HEK293T (cell line): ENCODE measurements around the gene LYL1.

Experiments
- ARNT ChIP-seq: fragments of 450-650 bp; IDR thresholded peaks from 2 replicates; pipeline ENCODE4 v1.6.1; 2017; ENCODE audit warnings: mild to moderate bottlenecking
- FOXA1 ChIP-seq: fragments of 450-650 bp; IDR thresholded peaks from 2 replicates; pipeline ENCODE4 v1.6.1; 2016; ENCODE audit warnings: mild to moderate bottlenecking
- FOXK2 ChIP-seq: fragments of 450-650 bp; IDR thresholded peaks from 2 replicates; pipeline ENCODE4 v1.6.1; 2016; ENCODE audit warnings: mild to moderate bottlenecking
- FOXM1 ChIP-seq: fragments of 450-650 bp; IDR thresholded peaks from 2 replicates; pipeline ENCODE4 v1.6.1; 2017; ENCODE audit warnings: mild to moderate bottlenecking, borderline replicate concordance
- HDGF ChIP-seq: fragments of 450-650 bp; IDR thresholded peaks from 2 replicates; pipeline ENCODE4 v1.6.1; 2017; ENCODE audit warnings: antibody characterized with exemption, borderline replicate concordance
- SP1 ChIP-seq: fragments of 450-650 bp; IDR thresholded peaks from 2 replicates; pipeline ENCODE4 v1.6.1; 2017
- TARDBP ChIP-seq: fragments of 450-650 bp; IDR thresholded peaks from 2 replicates; pipeline ENCODE4 v1.6.1; 2016
- ZNF384 ChIP-seq: fragments of 450-650 bp; IDR thresholded peaks from 2 replicates; pipeline ENCODE4 v1.6.1; 2016

DNA sequence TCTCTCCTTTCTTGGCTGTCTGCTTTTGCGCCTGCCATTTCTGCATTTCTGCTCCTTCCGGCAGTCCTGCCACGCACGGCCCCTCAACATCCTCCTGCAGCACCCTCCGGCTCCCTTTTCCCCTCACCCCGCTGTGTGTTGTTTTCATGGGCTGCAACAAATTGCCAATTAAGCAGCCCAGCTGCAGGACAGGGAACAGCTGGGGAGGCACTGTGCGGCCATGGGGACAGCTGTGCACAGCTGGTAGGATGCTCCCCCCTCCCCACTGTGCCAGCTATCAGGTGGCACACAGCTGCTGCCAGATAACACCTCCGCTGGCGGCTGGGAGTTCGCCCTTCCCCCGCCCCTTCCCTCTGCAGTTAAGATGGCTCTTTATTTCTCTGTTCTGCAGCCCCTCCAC is 25.4 kb downstream of the LYL1 start:
- TF ChIP-seq FOXA1 (no peak), HDGF (no peak), ZNF384 (no peak), FOXK2 (no peak), FOXM1 (no peak), TARDBP (no peak), ARNT (no peak), SP1 (no peak)
